ENCODE data around the gene JMJD1C.
A peak's percentile ranks its signal among the peaks of the same experiment; 100 is the strongest.

JMJD1C gene

DNA sequence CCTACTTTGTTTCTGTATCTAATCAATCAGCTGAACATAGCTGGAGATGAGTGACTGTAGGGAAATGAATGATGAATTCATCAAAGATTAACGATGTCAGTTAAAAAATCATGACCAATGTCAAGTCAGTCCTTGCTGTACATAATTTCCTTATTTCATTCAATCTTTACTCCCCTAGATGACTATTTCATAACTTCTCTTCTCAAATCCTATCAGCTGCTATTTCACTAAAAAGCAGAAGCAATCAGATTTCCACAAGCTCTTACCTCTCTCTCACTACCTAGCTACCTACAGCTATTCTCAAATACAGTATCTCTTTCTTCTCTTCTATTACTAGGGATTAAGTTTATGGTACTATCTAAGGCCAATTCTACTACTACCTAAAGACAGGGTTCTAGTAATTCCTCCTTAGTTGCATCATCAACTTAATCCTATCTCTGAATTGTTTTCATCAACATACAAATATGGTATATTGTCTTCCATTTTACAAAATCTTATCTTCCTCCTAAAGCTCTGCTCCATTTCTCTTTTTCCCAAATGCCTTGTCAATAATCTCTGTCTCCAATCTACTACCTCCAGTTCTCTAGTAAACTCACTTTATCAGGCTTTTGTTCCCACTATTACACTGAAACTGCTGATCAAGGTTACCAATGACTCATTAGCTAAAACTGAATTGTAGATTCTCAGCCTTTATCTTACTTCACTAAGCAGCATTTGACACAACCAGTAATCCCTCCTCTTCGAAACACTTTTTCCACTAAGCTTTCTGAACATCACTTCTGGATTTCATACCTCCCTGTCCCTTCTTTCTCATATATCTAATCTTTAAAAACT lies 28.4 kb downstream of the JMJD1C start:
- DNase-seq = peak; percentile 12

GRCh38 chr10:63436225-63436624 lies 29.6 kb downstream of the JMJD1C start:
- DNase-seq = no peak

DNA sequence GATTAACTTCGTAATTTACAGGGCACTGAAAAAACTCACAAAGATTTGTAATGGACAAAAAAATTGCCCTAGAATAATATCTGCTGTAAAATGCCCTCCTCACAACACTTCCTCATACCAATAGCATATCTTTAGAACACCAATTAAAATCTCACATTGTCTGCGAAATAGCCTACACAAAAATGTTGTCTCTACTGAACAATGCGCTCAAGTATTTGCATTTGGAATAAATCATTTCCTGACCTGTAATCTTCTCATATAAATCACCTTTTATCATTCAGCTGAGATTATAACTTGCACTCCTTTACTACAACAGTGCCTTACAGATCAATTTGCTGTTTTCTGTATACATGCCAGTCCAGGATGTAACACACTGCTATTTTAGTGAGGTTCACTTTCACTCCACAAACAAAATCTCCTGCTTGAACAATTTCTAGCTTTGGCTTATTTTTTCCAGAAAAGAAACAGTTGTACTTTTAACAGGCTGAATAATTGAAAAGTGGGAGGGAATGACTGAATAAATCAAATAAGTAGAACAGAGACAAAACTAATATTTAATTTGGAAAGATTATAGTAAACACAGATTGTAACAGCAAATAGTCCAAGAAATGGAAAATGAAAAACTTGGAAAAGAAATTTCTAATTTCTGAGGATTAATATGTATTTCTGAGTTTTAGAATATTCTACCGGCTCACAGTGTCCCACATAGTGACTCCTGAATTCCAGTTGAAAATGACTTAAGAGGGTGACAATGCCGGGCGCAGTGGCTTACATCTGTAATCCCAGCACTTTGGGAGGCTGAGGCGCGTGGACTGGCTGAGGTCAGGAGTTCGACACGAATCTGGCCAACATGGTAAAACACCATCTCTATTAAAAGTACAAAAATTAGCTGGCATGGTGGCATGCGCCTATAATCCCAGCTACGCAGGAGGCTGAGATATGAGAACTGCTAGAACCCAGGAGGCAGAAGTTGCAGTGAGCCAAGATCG lies 30.6 kb downstream of the JMJD1C start:
- no peak for DNase-seq

GRCh38 chr10:63431962-63432797 lies 33.6 kb downstream of the JMJD1C start:
- DNase-seq = peak; percentile 18

GRCh38 chr10:63430999-63431356 lies 34.8 kb downstream of the JMJD1C start:
- no peak for DNase-seq

DNA sequence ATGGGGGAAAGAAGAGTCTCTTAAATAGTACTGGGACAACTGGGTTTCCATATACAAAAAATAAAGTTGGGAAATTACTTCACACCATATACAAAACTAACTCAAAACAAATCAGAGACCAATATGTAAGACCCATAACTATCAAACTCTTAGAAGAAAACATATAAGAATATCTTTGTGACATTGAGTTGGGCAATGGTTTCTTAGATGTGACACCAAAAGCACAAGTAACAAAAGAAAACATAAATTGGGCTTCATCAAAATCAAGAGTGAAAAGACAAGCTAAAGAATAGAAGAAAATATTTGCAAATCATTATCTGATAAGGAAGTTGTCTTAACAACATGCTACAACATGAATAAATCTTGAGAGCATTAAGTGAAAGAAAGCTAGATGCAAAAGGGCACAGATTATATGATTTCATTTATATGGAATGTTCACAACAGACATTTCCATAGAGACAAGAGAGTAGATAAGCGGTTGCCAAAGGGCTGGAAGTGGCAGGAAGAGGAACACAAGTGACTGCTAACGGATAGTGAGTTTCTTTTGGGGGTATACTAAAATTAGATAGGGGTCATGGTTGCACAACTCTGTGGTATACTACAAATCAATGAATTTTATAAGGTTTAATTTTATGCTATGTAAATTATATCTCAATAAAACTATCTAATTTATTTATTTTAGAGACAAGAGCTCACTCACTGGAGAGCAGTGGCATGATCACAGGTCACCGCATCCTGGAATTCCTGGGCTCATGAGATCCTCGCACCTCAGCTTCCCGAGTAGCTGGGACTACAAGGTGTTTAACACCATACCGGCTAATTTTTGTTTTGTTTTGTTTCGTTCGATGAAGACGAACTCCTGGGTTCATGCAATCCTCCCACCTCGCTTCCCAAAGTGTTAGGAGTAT lies 35.4 kb downstream of the JMJD1C start:
- no peak for DNase-seq

DNA sequence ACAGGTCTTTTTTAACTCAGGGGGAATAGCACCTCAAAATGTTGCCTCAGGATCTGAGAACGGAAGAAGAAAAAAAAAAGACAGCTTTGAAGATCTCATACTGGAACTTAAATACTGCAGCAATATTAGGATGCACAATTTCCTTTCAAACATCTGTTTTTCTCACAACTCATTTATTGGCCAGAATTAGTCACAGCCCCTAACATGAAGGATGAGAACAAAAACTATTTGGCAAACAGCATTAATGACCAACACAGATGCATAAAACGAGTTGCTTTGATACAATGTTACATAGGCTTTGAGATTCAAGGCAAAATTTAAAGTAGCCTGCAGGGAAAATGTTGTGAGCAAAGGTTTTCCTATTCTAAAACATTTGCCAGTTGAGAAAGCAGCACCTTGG lies 36.5 kb downstream of the JMJD1C start:
- no peak for DNase-seq

DNA sequence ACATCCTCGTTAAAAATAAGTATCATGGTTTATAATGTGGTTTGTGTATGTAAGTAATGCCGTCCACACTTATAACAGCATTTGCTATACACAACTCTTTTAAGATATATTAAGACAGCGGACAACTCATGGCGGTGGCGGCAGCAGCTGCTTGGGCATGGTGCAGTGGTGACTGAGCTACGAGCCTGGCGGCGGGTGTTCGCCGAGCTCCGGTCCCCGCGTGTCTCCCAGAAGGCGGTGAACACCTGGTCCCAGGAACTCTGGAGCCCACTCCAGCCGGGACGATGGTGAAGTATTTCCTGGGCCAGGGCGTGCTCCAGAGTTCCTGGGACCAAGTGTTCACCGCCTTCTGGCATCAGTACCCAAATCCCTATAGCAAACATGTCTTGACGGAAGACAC lies 38.8 kb downstream of the JMJD1C start:
- no peak for DNase-seq

- DNase-seq = no peak
Measured at GRCh38 chr10:63425512-63425911, 40.3 kb downstream of the JMJD1C start.

DNA sequence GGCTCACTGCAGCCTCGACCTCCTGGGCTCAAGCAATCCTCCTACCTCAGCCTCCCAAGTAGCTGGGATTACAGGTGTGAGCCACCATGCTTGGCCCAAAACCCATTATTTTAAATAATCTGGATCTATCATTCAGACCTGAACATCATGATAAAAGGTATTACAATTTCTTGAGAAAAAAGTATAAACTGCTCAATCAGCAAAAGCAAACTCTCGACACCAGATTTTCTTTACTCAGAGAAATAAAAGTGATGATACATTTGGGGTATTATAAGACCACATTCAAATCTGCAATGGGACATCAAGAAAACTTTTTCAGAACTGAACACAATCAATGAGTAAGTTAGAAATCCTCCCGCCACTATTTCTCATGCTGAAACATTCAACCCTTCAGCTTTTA lies 41.2 kb downstream of the JMJD1C start:
- no peak for DNase-seq

DNA sequence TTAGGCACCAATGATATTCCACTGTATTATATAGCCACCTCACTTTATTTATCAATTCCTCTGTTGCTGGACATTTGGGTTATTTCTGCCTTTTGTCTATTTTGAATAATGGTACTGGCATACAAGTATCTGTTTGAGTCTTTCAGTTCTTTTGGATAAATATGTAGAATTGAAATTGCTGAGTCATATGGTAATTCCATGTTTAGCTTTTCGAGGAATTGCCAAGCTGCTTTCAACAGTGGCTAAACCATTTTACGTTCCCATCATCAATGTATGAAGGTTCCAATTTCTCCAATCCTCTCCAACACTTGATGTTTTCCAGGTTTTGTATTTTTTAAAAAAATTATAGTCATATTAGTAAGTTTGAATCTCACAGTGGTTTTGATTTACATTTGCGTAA lies 42.3 kb downstream of the JMJD1C start:
- no peak for DNase-seq

DNA sequence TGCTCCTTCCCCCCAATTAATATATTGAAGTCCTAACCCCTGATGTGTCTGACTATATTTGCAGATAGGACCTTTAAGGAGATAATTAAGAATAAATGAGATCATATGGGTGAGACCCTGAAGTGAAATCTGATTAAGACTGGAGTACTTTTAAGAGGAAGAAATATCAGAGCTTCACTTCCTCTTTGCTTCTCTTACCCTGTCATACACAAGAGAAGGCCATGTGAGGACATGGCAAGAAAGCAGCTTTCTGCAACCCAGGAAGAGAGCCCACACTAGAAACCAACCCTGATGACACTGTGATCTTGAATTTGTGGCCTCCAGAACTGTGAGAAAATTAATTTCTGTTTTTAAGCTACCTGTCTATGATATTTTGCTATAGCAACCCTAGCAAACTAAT lies 44.2 kb downstream of the JMJD1C start:
- peak; percentile 70 for DNase-seq

DNA sequence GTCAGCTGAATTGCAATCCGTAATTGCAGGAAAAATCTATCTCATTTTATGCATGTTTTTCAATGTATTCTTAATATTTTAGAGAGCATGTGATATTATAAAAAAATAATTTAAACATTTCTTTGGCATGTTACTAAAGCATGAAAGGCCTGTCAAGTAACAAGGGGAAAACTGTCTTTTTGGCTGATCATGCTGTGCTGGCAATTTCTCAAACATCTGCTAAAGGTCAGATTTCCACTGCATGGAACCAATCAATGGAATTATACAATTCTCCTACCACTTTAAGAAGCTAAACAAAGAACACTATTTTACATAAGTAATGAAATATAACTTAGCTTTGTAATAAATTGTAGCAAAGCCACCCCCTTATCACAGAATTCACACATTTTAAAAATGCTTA lies 49.4 kb downstream of the JMJD1C start:
- DNase-seq = peak; percentile 19

GRCh38 chr10:63415640-63416244 lies 50.0 kb downstream of the JMJD1C start:
- DNase-seq = no peak

GRCh38 chr10:63414481-63415260 lies 51.1 kb downstream of the JMJD1C start:
- DNase-seq = no peak

DNA sequence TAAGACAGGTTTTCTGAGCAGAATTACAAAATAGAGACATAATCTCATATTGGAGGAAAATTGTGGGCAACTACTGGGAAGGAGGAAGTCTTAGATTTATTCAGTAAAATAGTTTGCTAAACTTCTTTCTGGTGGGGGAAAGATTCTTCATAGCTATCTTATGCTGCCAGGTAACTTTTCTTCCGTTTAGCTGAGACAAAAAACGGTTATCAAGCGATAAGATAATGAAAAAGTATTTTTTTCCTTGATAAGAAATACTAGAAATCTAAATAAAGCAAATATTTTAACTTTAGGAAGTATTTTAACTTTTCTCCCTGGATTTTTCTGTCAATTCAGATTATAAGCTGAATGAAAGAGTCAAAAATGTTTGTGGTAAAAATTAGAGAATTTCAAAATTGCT lies 52.3 kb downstream of the JMJD1C start:
- peak; percentile 19 for DNase-seq

GRCh38 chr10:63412304-63412703 lies 53.5 kb downstream of the JMJD1C start:
- no peak for DNase-seq

- no peak for DNase-seq
Measured at GRCh38 chr10:63410633-63411032, 55.1 kb downstream of the JMJD1C start.

DNA sequence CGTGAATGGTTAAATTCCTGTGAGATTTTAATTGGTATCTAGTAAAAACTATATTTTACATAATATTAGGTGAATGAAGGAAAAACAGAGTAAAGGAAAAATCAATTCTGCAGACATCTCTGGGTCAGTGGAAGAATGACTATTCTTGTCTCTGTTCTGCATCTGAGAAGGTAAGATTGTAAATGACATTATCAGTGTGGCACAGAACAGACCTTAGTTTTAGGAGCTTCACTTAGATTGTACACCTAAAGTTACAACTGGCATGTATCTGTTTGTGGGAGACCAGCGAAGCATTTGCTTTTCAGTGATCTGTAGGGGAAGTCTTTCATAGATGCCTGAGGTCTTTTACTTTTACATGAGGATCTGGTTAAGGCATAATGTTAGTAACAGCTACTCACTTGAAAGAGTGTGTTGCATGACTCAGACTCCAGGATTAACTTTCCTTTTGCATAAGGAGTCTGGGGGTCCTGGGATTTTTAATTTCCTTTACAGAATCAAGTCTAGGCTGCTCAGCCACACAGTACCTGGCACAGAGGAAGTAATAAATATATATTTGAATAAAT lies 56.2 kb downstream of the JMJD1C start:
- DNase-seq = no peak

GRCh38 chr10:63407136-63407662 lies 58.6 kb downstream of the JMJD1C start:
- no peak for DNase-seq

Data from hematopoietic multipotent progenitor cell treated with erythropoietin and hydrocortisone succinate and interleukin-3 and kit ligand, for 6 days (in vitro differentiated cells).